Measurements from ENCODE around the gene DLK1. TPM values are rescaled to one million over a fixed set of nuclear protein-coding genes. Genes with fewer than 3 reads are reported as not detected.

The DLK1 gene
- total RNA-seq, 4 donors from 2014 or later = 0.53 to 5.1 (median 3.5) TPM

DNA sequence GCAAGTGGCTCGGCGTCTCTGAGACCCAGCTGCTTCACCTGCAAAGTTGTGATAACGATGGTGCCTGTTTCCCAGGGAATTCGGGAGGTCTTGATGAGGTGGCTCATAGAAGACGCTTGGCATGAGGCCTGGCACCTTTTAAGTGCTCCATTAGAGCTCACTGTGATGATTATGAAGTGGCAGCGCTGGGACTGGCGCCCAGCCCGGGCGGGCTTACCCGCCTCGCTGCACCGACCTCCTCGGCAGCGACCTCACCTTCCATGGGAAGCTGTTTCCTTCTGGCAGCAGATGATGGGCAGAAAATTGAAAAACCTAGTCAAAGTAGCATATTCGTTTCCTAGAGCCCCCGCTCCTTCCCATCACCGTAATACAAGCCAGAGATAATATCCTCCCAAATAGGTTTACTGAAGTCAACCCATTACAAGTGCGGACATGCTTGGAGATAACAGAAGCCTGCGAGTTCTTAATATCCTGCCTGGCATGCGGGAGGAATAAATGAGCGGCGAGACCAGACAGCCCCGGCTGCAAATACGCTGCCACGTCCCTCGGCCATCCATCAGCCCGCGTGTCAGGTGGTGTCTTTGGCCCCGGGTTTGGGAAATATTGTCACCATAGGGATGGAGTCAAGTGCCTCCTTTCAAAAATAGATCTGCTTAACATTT, 35.2 kb upstream of the DLK1 start:
- in situ Hi-C loops (cut with MboI; ENCODE audit: low sequenced_read_pairs in 4 of 4) = no loop called here
- DNase-seq = no peak

DNA sequence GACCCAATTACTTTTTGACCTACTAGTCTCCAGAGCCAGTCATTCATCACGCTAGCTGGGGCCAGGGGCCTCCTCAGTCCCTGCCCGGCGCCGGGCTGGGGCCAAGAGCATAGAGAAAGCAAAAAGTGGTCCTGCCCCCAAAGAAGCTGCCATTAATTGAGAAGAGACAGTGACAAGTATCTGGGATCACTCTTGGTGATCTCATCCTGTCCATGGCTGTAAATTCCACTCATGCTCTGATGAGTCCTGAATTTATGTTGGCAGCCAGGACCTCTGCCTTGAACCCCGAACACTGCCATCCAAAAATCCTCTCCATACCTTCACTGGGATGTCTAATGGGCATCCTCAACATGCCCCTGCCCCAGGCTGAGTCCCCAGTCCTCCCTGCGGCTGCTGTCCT, 34.4 kb upstream of the DLK1 start:
- Histone ChIP-seq H3K27me3 (peaks cover 0 to 7% (median 7%) of the 10 kb centered on the region in 3 donors), H3K4me1 (no peaks in the 10 kb centered on the region), H3K36me3 (no peaks in the 10 kb centered on the region), H3K4me3 (no peak overlapping the region), H3K27ac (no peak overlapping the region), H3K9me3 (no peaks in the 10 kb centered on the region)
- TF ChIP-seq, protein P1, sequence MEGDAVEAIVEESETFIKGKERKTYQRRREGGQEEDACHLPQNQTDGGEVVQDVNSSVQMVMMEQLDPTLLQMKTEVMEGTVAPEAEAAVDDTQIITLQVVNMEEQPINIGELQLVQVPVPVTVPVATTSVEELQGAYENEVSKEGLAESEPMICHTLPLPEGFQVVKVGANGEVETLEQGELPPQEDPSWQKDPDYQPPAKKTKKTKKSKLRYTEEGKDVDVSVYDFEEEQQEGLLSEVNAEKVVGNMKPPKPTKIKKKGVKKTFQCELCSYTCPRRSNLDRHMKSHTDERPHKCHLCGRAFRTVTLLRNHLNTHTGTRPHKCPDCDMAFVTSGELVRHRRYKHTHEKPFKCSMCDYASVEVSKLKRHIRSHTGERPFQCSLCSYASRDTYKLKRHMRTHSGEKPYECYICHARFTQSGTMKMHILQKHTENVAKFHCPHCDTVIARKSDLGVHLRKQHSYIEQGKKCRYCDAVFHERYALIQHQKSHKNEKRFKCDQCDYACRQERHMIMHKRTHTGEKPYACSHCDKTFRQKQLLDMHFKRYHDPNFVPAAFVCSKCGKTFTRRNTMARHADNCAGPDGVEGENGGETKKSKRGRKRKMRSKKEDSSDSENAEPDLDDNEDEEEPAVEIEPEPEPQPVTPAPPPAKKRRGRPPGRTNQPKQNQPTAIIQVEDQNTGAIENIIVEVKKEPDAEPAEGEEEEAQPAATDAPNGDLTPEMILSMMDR (IDR thresholded peaks at IDR 0.05 in 4 of 5, conservative IDR thresholded peaks at IDR 0.05 in 1 of 5) = no peak
- TF ChIP-seq POLR2A (IDR thresholded peaks at IDR 0.05) = no peak
- DNase-seq (no peak), ATAC-seq (no peak)
- in situ Hi-C loops (cut with MboI; ENCODE audit: low sequenced_read_pairs in 4 of 4) = no loop called here
- intact Hi-C loops (cut with DNase I; ENCODE audit: low total_unique reads) = no loop called here

More for the DNA sequence above, 35.2 kb upstream of the DLK1 start:
- Histone ChIP-seq H3K4me1 (no peaks in the 10 kb centered on the region), H3K27me3 (peaks cover 0 to 7% (median 7%) of the 10 kb centered on the region in 3 donors), H3K9me3 (no peaks in the 10 kb centered on the region), H3K36me3 (no peaks in the 10 kb centered on the region), H3K27ac (no peak overlapping the region), H3K4me3 (no peak overlapping the region)
- no peak for TF ChIP-seq POLR2A (IDR thresholded peaks at IDR 0.05)
- TF ChIP-seq, protein P1 (IDR thresholded peaks at IDR 0.05 in 4 of 5, conservative IDR thresholded peaks at IDR 0.05 in 1 of 5) = no peak
- no peak for ATAC-seq
- intact Hi-C loops (cut with DNase I; ENCODE audit: low total_unique reads) = no loop called here

DNA sequence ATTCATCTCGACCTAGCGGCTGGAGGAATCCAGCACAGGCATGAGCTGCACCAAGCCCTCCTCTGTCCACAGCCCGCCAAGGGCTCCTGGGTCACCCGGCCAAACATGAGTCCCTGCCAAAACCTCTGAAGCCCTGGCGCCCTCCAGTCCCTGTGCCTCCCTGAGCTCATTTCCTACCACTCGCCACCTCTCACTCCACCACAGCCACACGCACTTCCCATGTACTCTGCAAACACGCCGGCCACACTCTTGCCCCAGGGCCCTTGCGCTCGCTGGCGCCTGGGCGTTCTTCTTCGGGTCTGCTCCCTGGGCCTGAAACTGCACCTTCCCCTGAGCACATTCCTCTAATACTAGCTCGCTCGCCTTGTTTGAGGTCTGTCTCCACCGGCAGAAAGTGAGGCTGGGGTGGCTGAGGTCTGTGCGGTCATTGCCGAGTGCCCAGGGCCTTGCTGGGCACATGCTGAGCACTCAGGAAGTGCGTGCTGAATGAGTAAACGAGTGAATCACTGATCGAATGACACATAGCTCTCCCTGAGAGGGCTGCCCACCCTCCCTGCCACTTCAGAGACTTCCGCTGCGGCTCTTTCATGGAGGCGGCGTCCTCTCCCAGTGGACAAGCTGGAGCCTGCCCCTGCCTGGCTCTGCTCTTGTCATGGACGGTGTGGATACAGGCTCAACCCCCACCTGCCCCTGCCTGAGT, 33.7 kb upstream of the DLK1 start:
- Histone ChIP-seq H3K9me3 (no peaks in the 10 kb centered on the region), H3K4me3 (no peak overlapping the region), H3K4me1 (no peaks in the 10 kb centered on the region), H3K36me3 (no peaks in the 10 kb centered on the region), H3K27me3 (peaks cover 0 to 7% (median 7%) of the 10 kb centered on the region in 3 donors), H3K27ac (no peak overlapping the region)
- TF ChIP-seq POLR2A (IDR thresholded peaks at IDR 0.05) = no peak
- TF ChIP-seq, protein P1 (IDR thresholded peaks at IDR 0.05 in 4 of 5, conservative IDR thresholded peaks at IDR 0.05 in 1 of 5) = no peak
- ATAC-seq (no peak), DNase-seq (no peak)
- intact Hi-C loops (cut with DNase I; ENCODE audit: low total_unique reads) = no loop called here
- in situ Hi-C loops (cut with MboI; ENCODE audit: low sequenced_read_pairs in 4 of 4) = no loop called here

- H3K9me3 ChIP-seq = no peaks in the 10 kb centered on the region
- TF ChIP-seq, protein P1 (IDR thresholded peaks at IDR 0.05 in 4 of 5, conservative IDR thresholded peaks at IDR 0.05 in 1 of 5) = no peak
- no peak for TF ChIP-seq POLR2A (IDR thresholded peaks at IDR 0.05)
- intact Hi-C loops (cut with DNase I; ENCODE audit: low total_unique reads) = no loop called here
- no peaks in the 10 kb centered on the region for H3K4me1 ChIP-seq
- no peak for DNase-seq
- H3K4me3 ChIP-seq = no peak overlapping the region
- no peak overlapping the region for H3K27ac ChIP-seq
- H3K36me3 ChIP-seq = no peaks in the 10 kb centered on the region
- peaks cover 0 to 7% (median 7%) of the 10 kb centered on the region in 3 donors for H3K27me3 ChIP-seq
- in situ Hi-C loops (cut with MboI; ENCODE audit: low sequenced_read_pairs in 4 of 4) = no loop called here
- no peak for ATAC-seq
Observed at GRCh38 chr14:100693877-100694578, 32.7 kb upstream of the DLK1 start.
